Caki2 (cell line): ENCODE results near the gene CATSPERZ. TPM values are rescaled to one million over a fixed set of nuclear protein-coding genes. Genes with fewer than 3 reads are reported as not detected.
"Not testable (repeated sequence)": the region's sequence is repeated elsewhere in the genome, so short reads cannot be mapped to it uniquely, and the experiment has no call there.

Experiments used
- DNase-seq: peaks from one replicate; pipeline ENCODE4 v3.0.0-alpha.2; 2015; ENCODE audit warnings: low read depth
- in situ Hi-C: cut with HindIII; loops from 2 replicates; pipeline ENCODE4 v1.10.0; 2016; ENCODE audit warnings: low sequenced_read_pairs, low pct_unique_long_range_greater_than_20kb, mixed read lengths
- total RNA-seq: library from RNA; depleted of rRNA; stranded (reverse); fragments of >200 nt; shearing (Covaris generic); gene quantifications from 2 replicates; pipeline ENCODE4 v1.2.3, GENCODE V29; 2014; ENCODE audit warnings: low replicate concordance

Gene CATSPERZ
- total RNA-seq, 1 experiment from 2014 or later = not detected

GRCh38 chr11:64295760-64296159 lies 4.4 kb upstream of the CATSPERZ start:
- in situ Hi-C loops = no loop called here
- no peak for DNase-seq

- in situ Hi-C loops = no loop called here
- no peak for DNase-seq
These were observed 3.9 kb upstream of the CATSPERZ start for GRCh38 chr11:64296236-64296635.

- in situ Hi-C loops = no loop called here
- DNase-seq = no peak
These were observed 3.1 kb upstream of the CATSPERZ start for GRCh38 chr11:64296830-64297698.

GRCh38 chr11:64297699-64298358 lies 2.3 kb upstream of the CATSPERZ start:
- in situ Hi-C loops = no loop called here
- no peak for DNase-seq

- DNase-seq = no peak
- in situ Hi-C loops = no loop called here
These were observed 952 bp upstream of the CATSPERZ start for GRCh38 chr11:64298966-64299846.

- in situ Hi-C loops = no loop called here
- no peak for DNase-seq
These were observed 3.2 kb downstream of the CATSPERZ start for GRCh38 chr11:64303109-64304031.

GRCh38 chr11:64304032-64304315 lies 3.8 kb downstream of the CATSPERZ start:
- no peak for DNase-seq
- in situ Hi-C loops = no loop called here

GRCh38 chr11:64304316-64305072 lies 4.3 kb downstream of the CATSPERZ start:
- in situ Hi-C loops = no loop called here
- peak; percentile 80 for DNase-seq

- in situ Hi-C loops = no loop called here
- peak; percentile 97 for DNase-seq
These were observed 5.0 kb downstream of the CATSPERZ start, which contains the start of gene ESRRA for GRCh38 chr11:64305075-64305690. Gene ESRRA, plus strand, starts transcription at chr11:64305524. Its CDS starts 1,656 bp downstream, at chr11:64307180.

GRCh38 chr11:64305691-64306562 lies 5.8 kb downstream of the CATSPERZ start:
- in situ Hi-C loops = no loop called here
- DNase-seq = peak; percentile 55

- in situ Hi-C loops = no loop called here
- DNase-seq = no peak
These were observed 6.4 kb downstream of the CATSPERZ start for GRCh38 chr11:64306563-64306875.

- in situ Hi-C loops = no loop called here
- no peak for DNase-seq
These were observed 6.9 kb downstream of the CATSPERZ start for GRCh38 chr11:64306876-64307622.

- in situ Hi-C loops, DNase-seq: not testable (repeated sequence)
These were observed 7.6 kb downstream of the CATSPERZ start for GRCh38 chr11:64307795-64308194.

GRCh38 chr11:64312947-64313346 lies 12.8 kb downstream of the CATSPERZ start:
- no peak for DNase-seq
- in situ Hi-C loops = no loop called here

GRCh38 chr11:64313491-64314145 lies 13.5 kb downstream of the CATSPERZ start:
- in situ Hi-C loops = no loop called here
- DNase-seq = no peak
